Measurements from ENCODE around the gene IGFBP5. TPM values are rescaled to one million over a fixed set of nuclear protein-coding genes. Genes with fewer than 3 reads are reported as not detected.
A peak's percentile ranks its signal among the peaks of the same experiment; 100 is the strongest.

IGFBP5 gene
- total RNA-seq, 1 donor from 2014 or later = 138 TPM

DNA sequence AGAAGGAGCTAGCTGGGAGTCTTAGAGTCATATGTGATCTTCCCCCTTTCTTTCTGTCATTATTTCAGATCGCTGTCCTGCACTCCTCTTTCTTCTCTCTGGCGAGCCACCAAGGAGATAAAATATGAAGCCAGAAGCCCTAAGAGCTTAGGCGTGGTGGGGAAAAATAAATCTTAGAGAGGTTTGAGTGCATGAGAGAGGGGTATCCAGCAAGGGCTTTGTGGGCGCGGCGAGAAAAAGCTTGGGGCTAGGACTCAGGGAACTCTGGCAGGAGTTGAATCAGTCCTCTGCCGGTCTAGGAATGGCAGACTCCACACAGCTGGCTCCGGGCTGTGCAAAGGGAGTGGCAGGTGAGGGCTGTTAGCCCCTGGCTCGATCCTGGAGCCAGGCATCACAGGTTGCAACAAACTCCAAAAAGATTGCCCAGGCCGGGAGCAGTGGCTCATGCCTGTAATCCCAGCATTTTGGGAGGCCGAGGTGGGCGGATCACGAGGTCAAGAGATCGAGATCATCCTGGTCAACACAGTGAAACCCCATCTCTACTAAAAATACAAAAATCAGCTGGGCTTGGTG is 20.1 kb upstream of the IGFBP5 start:
- intact Hi-C loops (cut with micrococcal nuclease) = no loop called here
- no peaks in the 10 kb centered on the region for H3K9me3 ChIP-seq (replicated peaks)
- H3K4me3 ChIP-seq = no peak overlapping the region
- DNase-seq = no peak
- H3K36me3 ChIP-seq = no peaks in the 10 kb centered on the region
- TF ChIP-seq, protein P1, sequence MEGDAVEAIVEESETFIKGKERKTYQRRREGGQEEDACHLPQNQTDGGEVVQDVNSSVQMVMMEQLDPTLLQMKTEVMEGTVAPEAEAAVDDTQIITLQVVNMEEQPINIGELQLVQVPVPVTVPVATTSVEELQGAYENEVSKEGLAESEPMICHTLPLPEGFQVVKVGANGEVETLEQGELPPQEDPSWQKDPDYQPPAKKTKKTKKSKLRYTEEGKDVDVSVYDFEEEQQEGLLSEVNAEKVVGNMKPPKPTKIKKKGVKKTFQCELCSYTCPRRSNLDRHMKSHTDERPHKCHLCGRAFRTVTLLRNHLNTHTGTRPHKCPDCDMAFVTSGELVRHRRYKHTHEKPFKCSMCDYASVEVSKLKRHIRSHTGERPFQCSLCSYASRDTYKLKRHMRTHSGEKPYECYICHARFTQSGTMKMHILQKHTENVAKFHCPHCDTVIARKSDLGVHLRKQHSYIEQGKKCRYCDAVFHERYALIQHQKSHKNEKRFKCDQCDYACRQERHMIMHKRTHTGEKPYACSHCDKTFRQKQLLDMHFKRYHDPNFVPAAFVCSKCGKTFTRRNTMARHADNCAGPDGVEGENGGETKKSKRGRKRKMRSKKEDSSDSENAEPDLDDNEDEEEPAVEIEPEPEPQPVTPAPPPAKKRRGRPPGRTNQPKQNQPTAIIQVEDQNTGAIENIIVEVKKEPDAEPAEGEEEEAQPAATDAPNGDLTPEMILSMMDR (IDR thresholded peaks at IDR 0.05; ENCODE audit: borderline replicate concordance) = no peak
- peaks cover 26% of the 10 kb centered on the region for H3K4me1 ChIP-seq
- peak overlapping the region; percentile 58 for H3K27ac ChIP-seq (replicated peaks)
- H3K27me3 ChIP-seq (ENCODE audit: low read depth) = no peaks in the 10 kb centered on the region

DNA sequence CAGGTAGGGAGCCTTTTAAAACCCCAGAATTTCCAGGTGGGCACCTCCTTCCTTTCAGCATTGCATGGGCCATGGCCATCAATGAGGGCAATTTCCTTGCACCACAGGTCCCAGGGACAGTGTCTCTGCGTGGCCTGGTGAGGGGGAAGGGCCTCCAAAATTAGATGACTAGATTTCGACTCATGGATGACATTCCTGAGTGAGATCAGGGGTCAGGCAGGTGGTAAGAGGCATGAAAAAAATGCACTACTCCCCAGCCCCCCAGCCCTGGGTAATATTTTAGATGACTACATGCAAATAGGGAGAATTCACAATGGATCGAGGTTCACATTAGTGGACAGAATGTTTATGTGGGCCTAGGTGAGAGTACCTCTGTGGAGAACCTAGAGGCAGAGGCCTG is 19.0 kb upstream of the IGFBP5 start:
- Histone ChIP-seq H3K4me3 (no peak overlapping the region), H3K27ac (replicated peaks) (peak overlapping the region; percentile 58), H3K4me1 (peaks cover 26% of the 10 kb centered on the region), H3K9me3 (replicated peaks) (peaks cover 6% of the 10 kb centered on the region), H3K27me3 (ENCODE audit: low read depth) (no peaks in the 10 kb centered on the region), H3K36me3 (no peaks in the 10 kb centered on the region)
- TF ChIP-seq, protein P1 (IDR thresholded peaks at IDR 0.05; ENCODE audit: borderline replicate concordance) = no peak
- DNase-seq = no peak
- intact Hi-C loops (cut with micrococcal nuclease) = no loop called here

DNA sequence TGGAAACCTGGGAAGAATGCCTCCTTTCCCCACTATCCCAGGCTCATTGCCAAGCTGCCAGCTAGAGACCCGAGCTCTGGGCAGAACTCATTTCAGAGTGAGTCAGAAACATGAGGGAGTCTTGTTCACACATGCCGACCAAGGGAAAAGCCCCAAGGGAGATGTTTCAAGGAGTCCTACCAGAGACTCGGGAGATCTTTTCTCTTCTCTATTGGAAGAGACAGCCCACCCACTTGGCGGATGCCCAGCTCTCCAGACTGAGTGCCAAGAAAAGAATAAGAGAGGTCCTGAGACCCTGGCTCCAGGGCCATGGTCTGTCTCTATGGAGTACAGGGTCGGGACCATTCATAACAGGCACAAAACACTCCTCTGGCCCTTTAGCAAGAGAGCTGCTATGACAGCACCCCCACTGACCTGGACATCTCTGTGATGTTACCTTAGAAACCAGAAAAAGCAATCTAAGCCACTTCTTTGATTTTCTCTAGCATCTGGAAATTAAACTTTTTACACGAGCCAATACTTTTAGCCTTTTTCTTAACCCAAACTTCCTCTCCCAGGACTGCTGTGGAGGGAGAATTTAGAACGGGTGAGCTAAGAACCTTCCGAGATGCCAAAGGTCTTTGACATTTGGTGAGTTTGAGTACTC is 18.5 kb upstream of the IGFBP5 start:
- Histone ChIP-seq H3K4me1 (peaks cover 26% of the 10 kb centered on the region), H3K4me3 (no peak overlapping the region)
- intact Hi-C loops (cut with micrococcal nuclease) = no loop called here

DNA sequence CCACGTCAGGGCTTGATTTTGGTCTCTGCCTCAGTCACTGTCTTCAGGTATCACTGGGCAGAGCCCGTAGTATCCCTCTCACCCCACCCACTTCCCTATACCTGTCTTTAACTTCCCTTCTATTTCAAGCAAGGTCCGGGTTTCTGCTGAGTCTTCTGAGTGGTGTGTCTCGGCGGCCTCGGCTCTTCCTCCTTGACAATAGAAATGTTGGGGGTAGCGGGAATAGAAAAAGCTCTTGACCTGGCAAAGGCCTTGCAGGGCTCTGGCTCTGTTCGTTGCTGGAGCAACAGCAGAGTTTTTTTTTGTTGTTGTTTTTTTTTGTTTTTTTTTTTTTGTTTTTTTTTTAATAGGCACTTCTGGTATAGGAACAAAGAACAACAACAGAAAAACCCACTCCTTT is 16.0 kb upstream of the IGFBP5 start:
- Histone ChIP-seq H3K27ac (replicated peaks) (peak overlapping the region; percentile 74), H3K9me3 (replicated peaks) (peaks cover 16% of the 10 kb centered on the region), H3K4me1 (peaks cover 20% of the 10 kb centered on the region), H3K27me3 (ENCODE audit: low read depth) (no peaks in the 10 kb centered on the region), H3K4me3 (no peak overlapping the region), H3K36me3 (no peaks in the 10 kb centered on the region)
- TF ChIP-seq, protein P1 (IDR thresholded peaks at IDR 0.05; ENCODE audit: borderline replicate concordance) = no peak
- intact Hi-C loops (cut with micrococcal nuclease) = no loop called here
- no peak for DNase-seq

More for the DNA sequence above, 18.5 kb upstream of the IGFBP5 start:
- peak; percentile 73 for DNase-seq
- H3K27ac ChIP-seq (replicated peaks) = peak overlapping the region; percentile 58
- peaks cover 10% of the 10 kb centered on the region for H3K9me3 ChIP-seq (replicated peaks)
- no peaks in the 10 kb centered on the region for H3K36me3 ChIP-seq
- TF ChIP-seq, protein P1 (IDR thresholded peaks at IDR 0.05; ENCODE audit: borderline replicate concordance) = no peak
- H3K27me3 ChIP-seq (ENCODE audit: low read depth) = no peaks in the 10 kb centered on the region

DNA sequence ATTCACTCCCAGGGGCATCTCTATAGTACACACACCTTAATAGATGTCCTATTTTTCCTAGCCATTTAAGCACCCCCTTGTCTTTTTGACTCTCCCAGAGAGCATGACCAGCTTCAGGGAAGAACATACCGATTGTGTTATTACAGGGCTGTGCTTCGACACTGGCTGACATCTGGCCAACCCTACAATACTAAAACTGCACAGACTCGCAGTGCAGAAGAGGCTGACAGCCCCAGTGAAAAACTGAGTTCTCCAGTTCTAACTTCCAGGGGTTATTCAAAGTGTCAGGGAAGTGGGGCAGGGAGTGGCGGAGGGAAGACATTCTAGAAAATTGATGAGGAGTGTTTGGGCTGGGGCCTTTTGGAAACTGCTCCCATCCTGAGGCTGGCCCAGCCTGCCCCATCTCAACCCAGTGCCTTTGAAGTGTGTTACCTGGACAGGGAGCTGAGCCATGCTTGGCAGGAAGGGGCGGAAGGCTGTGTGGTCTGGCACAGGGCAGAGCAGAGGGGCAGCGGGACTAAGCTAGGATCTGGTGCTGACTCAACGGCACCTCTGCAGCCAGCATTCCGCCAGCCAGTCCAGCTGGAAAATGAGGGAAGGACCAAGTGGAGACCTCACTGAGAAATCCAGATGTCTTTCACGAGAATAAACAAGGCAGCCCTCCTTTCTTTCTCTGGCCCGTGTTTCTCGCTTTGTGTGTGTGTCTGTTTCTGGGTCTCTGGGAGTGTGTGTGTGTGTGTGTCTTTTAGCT is 15.4 kb upstream of the IGFBP5 start:
- Histone ChIP-seq H3K4me1 (peaks cover 14% of the 10 kb centered on the region), H3K9me3 (replicated peaks) (peaks cover 16% of the 10 kb centered on the region), H3K27me3 (ENCODE audit: low read depth) (no peaks in the 10 kb centered on the region), H3K36me3 (no peaks in the 10 kb centered on the region), H3K4me3 (no peak overlapping the region), H3K27ac (replicated peaks) (peak overlapping the region; percentile 74)
- intact Hi-C loops (cut with micrococcal nuclease) = no loop called here
- TF ChIP-seq, protein P1 (IDR thresholded peaks at IDR 0.05; ENCODE audit: borderline replicate concordance) = no peak
- peak; percentile 41 for DNase-seq
